Astrocyte of the hippocampus (primary cell): ENCODE measurements around the gene OLFML2B.
A peak's percentile ranks its signal among the peaks of the same experiment; 100 is the strongest.

Experiments used
- DNase-seq: peaks from one replicate; pipeline ENCODE4 v3.0.0; 2011; ENCODE audit warnings: low read depth, low spot score

OLFML2B gene

DNA sequence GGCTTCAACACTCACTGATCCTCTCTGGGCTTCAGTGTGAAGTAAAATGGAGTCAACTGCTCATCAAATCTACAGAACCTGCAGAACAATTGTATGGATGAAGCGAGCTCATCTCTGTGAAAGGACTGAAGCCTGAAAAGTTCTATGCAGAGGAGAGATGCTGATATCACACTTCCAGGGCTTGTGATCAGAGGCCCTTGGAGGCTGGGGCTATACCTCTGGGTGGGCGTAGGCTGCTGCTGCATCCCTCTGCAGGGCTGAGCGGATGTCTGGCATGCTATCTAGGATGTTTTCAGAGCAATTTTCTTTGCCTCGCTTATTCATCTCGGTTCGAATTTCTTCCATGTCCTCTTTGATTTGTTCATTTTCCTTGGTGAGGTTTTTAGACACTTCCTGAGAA is 17.6 kb downstream of the OLFML2B start:
- no peak for DNase-seq

DNA sequence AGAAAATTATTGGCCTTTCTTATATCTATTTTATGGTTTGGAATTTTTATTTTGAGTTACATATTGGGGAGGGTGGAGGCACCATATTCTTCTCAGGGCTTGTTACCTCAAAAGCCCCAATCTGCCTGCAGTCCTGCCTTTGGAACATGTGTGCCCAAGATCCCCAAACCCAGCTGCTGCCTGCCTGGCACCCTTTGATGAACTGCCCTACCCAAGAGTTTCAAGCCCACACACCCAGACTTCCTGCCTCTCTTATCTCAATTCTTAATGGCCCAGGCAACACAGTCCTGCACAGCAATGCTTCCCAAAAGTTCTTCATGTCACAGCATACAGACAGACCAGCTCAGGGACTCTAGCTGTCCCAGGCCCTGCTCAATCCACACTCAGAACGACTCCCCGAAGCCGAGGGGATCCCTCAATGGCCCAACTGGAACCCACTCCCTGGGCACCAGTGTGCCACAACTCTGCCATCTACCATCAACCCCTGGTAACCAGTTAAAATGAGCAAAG is 19.2 kb downstream of the OLFML2B start:
- no peak for DNase-seq

DNA sequence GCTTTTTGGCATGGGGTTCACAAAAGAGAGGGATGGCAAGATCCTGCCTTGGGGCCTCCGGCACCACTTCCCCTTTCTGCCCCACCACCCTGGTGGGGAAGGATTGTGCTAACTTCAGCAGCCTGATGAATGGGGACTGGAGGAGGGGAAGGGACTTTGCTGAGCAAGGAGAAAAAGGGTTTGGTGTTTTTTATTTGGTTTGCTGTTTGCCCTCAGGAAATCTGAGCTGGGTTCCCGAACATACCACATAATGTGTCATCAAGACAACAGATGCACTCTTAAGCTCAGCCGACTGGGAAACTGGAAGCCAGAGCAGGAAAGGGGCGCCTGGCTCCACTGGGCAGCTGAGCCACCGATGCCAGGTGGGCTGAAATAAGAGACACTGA is 19.8 kb downstream of the OLFML2B start:
- DNase-seq, result peak; percentile 86

DNA sequence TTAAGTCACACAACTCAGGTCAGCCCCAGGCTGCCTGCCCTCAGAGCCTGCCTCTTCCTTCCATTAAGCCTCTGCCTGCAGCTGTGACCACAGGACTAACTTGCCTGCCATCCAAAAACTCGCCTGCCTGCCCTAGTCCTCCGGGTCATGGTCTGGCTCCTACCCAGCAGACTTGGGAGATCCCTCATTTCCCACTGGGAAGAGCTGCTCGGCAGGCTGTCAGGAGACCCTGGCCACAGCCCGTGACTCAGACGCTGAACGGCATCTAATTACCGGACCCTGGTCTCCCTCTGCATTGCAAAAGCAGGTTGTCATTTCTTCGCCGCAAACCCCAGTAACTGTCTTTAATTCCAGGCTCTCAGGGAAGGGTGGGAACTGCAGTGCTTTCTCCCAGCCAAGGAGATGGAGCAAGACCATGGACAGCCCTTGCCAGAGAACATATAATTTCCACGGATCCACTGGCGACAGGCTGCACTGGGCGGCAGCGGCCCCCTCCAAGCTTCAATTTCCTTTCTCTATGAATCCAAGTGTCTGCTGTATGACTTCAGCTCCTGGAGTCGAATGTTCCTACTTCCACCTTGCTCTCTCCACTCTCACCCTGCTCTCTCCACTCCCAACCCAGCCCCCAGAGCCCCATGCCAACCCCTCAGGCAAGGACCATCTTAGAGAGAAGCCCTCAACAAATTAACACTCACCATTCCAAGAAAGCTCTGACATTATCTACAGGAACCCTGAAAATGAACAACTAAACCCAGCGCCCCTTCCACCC is 20.4 kb downstream of the OLFML2B start:
- peak; percentile 98 for DNase-seq

DNA sequence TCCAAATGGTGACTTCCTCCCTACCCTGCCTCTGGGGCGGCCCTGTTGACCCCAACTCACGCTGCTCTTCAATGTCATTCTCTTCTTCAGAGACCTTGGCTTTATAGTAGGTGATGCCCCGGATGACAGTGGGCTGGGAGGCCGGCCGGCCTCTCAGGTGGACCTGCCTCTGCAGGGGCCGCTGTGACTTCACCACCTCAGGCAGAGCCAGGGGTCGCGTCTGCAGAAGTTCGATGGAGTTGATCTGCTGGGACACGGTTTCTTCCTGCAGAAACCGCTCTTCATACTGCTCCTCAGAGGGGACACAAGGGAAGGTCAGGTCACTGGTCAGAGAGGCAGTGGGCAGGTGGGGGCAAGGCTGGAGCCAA is 23.6 kb downstream of the OLFML2B start:
- DNase-seq, result no peak

DNA sequence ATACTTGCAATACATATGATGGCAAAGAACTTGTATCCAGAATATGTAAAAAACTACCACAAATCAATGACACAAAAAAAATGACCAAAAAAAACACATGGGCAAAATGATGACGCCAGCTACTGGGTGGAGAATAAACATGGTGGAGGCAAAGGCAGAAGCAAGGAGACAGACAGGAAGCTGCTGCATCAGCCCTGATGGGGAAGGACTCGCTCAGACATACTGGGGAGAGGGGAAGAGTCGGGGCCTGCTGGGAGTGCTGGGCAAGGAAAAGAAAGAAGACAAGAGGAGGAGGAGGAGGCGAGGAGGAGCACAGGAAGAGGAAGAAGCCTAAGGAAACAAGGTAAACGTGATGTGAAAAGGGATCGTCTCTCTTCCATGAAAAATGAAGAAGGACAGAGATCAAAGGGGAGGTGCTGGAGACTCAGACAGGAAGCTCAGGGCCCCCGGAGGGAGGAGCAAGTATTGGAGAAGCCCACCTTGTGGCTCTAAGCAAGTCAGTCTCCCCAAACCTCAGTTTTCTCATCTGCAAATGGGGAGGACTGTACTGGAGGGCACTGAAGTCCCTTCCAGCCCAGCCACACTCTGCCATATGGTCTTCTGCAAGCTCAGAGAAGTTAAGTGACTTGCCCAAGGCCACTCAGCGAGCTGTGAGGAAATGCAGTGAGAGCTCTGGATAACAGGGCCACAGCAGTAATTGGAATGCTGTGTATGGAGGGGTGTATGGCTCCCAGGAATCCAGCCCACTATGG is 24.2 kb downstream of the OLFML2B start:
- DNase-seq, result no peak

DNA sequence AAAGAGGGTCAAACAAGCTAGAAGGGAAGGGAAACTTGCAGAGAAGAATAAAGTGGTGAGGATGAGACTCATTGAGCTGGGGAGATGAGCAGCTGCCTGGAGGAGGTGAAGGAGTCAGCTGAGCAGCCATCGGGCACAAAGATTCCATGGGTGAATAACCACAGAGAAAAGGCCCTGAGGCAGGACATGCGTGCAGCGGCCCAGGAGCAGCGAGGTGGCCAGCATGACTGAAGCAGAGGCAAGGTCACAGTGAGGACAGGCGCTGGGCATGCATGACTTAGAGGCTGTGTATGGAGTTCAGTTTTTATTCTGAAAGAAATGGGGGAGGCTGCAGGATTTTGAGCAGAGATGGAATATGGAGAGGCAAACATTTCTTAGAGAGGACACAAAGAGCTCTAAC is 24.9 kb downstream of the OLFML2B start:
- peak; percentile 76 for DNase-seq

DNA sequence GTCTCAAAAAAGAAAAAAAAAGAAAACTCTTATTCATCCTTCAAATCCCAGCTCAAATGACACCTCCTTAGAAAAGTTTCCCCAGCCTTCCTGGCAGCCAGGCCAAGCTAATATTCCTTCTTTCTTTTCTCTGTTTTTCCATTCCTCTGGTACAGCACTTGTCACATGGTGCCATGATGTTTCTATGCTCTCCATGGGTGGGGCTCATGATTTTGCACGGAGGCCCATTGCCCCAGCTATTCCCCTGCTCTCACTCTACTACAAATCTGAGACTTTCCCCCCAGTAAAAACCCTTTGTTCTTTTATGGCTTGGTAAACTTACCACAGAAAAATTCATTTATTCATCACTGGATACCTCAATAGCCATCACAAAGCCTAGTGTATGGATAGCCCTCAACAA is 26.5 kb downstream of the OLFML2B start:
- DNase-seq, result no peak

DNA sequence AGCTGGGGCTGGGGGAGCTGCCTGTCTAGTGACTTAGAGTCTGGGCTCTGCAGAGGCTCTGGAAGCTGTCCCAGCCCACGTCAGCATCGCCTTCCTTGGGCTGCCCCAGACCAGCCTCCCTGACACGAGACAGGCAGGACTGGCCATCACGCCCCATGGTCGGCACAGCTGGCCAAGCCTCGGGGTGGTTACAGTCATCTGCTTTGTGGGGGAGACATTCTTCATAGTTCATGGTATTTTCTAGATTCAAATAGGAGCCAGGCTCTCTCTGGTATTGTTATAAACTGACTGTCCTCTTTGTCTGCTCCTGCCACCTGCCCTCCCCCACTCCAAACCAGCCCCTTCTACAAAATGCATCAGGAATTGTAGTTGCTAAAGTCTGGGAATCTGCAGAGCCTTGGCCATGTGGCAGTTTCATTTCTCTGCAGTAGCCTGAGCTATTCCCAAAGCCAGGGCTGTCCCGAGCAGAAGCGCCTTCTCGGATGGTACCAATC is 29.4 kb downstream of the OLFML2B start:
- peak; percentile 76 for DNase-seq

DNA sequence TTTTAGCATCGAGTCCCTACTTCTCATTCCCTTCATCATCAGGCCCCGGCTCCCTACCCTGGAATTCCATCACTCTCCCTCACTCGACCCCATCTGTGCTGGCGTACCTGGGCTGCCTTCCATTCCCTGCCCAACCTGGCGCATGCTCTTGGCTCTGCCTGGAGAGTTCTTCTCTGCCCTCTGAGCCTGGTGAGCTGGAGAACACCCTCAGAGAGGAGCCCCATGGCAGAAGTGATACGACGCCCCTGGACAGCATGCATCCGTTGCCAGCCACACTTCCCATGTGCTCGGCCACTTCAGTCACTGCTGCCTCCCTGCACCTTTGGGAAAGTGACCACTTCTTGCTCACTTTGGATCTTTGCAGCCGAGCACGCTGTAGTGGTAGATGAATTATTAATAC is 30.1 kb downstream of the OLFML2B start:
- DNase-seq, result no peak

DNA sequence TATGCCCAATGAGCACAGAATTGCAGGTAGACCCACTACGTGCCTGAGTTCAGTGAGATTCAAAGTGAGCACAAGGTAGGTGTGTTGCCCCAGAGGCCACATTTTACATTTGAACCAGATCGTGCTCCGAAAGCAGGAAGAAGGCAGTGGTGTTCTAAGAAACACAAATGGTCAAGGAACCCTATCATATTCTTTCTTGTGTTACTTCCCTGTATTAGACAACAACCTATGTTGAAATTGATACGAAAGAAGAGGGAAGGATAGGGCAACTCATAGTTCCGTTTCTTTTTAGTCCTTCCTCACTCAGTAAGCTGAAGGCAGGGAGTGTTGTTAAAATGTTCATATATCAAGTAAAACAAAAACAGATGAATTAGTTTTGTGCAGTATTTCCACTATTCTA is 33.9 kb downstream of the OLFML2B start:
- DNase-seq, result no peak

DNA sequence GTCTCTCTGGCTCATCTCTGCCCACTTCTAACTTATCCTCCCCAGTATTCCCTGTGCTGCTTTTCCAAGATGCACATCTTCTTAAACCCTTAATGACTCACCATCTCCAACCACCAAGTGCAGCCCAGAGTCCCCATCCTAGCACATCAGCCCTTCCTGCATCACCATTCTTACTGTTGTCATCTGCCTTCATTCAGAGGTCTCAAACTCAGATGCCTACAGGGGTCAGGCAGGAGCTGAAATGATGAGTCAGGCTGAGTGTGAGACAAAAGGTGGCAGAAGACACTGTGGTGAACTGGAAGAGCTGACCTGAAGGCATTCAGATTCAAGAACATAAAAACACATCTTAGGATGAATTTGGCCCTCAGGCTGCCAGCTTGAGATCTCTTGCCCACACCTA is 34.6 kb downstream of the OLFML2B start:
- no peak for DNase-seq

DNA sequence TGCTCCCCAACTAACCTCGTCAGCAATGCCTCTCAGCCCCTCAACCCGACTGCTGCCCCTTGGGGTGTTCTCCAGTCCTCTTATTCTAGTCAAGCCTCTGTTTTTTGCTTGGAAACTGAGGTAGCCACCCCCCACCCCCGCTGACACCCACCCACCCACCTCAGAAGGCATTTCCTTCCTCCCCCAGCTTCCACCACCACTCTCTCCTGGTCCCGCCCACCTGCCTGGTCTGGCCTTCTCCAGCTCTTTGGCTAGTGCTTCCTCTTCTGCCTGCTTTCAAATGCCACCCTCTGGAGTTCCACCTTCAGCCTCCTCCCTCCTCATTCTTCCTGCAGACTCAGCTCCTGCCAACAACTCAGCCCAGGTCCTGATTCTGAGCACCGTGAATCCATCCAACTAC is 35.3 kb downstream of the OLFML2B start:
- no peak for DNase-seq

DNA sequence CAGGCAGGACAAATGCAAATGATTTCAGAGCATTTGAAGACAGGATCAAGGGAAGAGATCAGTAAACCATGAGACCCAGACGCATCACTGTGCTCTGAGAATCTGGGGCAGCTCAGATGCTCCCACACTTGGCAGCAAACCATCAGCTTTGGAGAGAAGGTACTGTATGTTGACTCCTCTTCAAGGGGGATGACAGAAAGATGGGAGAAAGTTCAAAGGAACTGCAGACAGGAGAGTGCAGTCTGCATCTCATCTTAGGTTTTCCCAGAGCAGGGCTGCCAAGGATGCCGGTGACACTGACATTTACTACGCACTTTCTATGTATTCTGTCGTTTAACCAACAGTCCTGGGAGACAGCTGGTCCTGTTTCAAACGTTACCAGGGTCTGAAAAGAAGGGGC is 35.8 kb downstream of the OLFML2B start:
- no peak for DNase-seq

DNA sequence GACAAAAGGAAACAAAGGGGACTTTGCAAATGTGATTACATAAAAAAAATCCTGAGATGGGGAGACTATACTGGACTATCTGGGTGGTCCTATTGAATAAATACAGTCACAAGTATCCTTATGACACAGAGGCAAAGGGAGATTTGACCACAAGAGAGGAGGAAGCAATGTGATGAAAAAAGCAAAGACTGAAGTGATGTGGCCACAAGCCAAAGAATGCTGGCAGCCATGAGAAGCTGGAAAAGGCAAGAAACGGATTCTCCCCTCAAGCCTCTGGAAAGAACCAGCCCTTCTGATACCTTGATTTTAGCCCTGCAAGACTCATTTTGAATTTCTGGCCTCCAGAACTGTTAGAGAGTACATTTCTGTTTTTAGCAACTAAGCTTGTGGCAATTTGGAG is 36.4 kb downstream of the OLFML2B start:
- no peak for DNase-seq

DNA sequence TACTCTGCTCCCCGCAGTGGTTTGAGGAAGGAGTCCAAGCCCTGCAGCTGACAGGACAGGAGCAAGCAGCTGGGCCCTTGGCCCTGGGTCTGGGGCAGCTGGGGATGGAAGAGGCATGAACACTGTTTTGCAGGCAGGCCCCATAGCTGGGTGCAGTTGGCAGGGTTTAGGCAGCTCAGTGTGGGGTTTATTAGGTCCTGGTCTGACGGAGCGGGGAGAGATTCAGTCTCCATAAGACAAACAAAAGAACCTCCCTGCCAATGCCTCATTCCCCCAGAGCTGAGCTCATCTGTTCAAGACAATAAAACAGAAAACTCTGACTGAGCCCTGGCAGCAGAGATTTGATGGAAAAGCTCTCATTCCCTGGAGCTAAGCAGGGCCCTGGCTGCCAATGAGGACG is 37.3 kb downstream of the OLFML2B start:
- peak; percentile 62 for DNase-seq

DNA sequence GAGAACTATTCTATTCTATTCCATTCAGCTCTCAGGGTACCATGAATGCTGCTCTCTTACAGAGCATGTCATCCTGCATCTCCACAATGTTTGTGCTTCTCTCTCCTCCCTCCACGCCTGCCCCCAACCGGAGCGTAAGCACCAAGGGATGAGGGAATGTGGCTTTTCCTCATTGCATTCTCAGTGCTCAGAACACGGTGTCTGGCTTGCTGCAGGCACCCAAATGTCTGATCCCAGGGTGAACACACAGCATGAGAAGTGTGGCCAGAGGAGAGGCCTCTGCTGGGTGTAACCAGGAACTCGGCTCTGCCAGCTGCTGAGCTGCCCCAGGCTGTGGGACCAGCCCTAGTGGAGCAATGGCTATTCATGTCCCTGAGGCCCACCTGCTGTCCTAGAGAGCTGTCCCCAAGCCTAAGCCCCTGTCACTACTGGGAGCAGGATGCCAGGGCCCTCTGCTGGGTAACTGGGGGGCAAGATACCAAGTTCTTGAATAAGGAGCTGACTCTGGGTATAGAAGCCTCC is 38.3 kb downstream of the OLFML2B start:
- DNase-seq, result no peak

DNA sequence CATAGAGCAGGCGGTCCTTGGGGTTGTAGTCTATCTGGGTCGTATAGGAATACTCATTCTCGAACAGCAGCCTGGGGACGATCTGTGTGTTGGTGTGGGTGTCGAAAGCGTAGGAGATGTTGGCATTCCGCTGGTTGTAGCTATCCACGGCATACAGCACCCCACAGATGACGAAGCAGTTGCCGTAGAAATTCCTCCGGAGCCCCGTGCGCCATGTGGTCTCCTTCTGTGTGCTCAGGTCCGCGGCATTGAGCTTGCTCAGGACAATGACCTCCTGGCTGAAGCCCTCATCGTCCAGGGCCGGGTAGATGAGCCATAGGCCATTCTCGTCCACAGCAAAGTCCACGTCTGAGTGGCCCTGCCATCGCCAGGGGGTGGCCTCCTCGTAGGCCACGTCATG is 39.9 kb downstream of the OLFML2B start:
- DNase-seq, result no peak

DNA sequence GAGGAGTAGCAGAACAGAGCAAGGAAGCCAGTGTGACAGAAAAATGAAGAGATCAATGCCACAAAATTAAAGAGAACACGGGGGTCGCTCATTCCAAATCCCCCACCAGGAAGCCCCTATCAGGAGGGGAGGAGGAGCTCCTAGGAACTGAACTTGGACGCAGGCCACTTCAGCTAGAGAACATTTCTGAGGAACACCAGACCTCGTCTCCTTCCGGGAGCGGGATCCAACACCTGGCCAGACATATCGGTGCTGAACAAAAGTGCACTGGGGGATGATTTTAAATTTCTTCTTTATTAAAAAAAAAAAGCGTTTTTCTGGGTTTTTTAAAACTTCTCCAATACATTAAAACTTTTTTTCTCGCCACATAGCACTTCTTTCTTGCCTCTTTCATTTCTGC is 40.8 kb downstream of the OLFML2B start:
- DNase-seq, result no peak

DNA sequence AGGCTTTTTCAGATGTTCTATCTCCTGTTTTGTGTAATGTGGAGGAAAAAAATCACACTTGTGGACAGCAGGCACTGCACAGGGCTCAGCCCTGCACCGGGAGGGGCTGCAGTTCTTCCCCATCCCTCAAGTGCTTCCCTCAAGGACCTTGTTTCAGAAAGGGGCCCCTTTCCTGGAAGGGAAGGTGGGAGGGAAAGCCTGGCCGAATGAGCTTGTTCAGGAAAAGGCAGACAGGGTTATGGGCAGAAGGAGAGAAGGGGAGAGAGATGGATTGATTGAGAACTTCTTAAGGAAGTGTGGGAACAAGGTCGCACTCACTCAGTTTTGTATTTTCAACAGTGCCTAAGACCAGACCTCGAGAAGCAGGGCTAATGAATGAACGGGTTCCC is 41.2 kb downstream of the OLFML2B start:
- DNase-seq, result no peak

DNA sequence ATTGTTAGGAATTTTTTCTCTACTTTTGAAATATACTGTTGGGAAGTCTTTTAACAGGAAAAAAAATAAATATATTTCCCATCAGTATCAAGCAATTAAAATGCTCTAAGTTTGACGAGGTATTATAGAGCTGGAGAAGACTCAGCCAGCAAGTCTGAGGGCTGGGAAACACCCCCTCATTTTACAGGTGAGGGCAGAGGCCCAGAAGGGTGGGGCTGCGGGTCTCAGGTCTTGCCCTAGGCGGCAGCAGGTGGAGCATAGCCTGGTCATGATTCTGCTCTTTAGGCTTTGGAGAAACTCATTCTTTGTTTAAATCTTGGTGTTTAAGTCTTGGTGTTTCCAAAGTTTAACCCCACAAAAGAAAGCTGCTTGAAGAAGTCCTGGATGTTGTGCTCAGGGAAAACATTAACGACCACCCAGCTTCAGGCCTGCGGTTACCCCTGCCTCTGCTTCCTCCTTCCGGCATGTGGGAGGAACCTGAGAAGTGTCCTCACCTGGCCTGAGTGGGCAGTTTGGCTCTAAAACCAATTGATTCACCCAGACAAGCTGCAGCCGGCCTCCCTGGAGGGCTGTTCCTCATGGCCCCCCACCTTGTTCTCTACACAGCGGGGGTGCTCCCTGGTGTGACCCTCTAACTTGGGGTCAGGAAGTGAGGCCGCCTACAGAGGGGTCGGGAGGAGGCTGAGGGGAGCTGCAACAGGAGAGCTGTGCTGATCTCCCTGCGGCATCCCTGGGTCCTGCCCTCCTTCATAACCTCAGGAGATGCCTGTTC is 41.7 kb downstream of the OLFML2B start:
- no peak for DNase-seq

DNA sequence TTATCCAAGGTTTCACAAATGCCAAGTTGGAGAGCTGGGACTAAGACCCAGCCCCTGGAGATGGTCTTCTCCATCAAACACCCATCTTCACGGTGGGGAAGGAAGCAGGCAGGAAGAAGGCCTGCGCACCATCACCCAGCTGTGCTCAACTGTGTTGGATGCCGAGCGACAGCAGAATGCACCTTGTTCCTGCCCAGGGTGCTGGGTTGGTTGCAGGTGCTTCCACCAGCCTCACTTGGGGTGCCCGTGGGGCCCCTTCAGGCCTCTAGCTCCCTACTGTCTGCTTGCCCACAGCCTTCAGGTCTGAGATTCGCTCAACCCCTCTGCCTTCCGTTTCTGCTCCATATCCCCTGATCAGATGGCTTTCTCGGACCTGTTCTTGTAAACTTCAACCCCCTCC is 42.5 kb downstream of the OLFML2B start:
- no peak for DNase-seq
